NB4 (cell line): ENCODE data around the gene VGLL4.

Source experiments
- DNase-seq: peaks from one replicate; pipeline ENCODE4 v3.0.0; 2010; ENCODE audit warnings: low read depth
- H3K4me3 ChIP-seq: one replicate; pipeline ENCODE4 v1.5.1; 2011; ENCODE audit warnings: mild to moderate bottlenecking, low read depth, low read length, moderate library complexity
- CTCF ChIP-seq: IDR thresholded peaks from one replicate; pipeline ENCODE4 v1.5.1; 2012; ENCODE audit warnings: low read depth, low read length
- MAX ChIP-seq: IDR thresholded peaks from 2 replicates; pipeline ENCODE4 v1.6.1; 2011; ENCODE audit warnings: low read depth, low read length
- MYC ChIP-seq: IDR thresholded peaks from 2 replicates; pipeline ENCODE4 v1.6.1; 2011; ENCODE audit warnings: low read depth, low read length
- POLR2A ChIP-seq: IDR thresholded peaks from 2 replicates; pipeline ENCODE4 v1.6.1; 2011; ENCODE audit warnings: mild to moderate bottlenecking; ENCODE audit not compliant: insufficient read length; ENCODE audit errors: extremely low read depth

VGLL4 gene

GRCh38 chr3:11538581-11538980 lies 105.1 kb downstream of the VGLL4 start:
- no peak for DNase-seq
- TF ChIP-seq CTCF = no peak
- TF ChIP-seq MAX = no peak
- no peak for TF ChIP-seq POLR2A
- no peak for TF ChIP-seq MYC
- no peak overlapping the region for H3K4me3 ChIP-seq

GRCh38 chr3:11536936-11537612 lies 106.6 kb downstream of the VGLL4 start:
- TF ChIP-seq MYC (no peak), MAX (no peak), CTCF (no peak), POLR2A (no peak)
- DNase-seq = no peak

GRCh38 chr3:11536132-11536935 lies 107.4 kb downstream of the VGLL4 start:
- TF ChIP-seq POLR2A (no peak), CTCF (no peak), MYC (no peak), MAX (no peak)
- no peak for DNase-seq
- no peak overlapping the region for H3K4me3 ChIP-seq

More at GRCh38 chr3:11536936-11537612, 106.6 kb downstream of the VGLL4 start:
- H3K4me3 ChIP-seq = no peak overlapping the region

- H3K4me3 ChIP-seq = no peak overlapping the region
- DNase-seq = no peak
- TF ChIP-seq CTCF = no peak
- no peak for TF ChIP-seq MYC
- no peak for TF ChIP-seq MAX
- TF ChIP-seq POLR2A = no peak
These were observed 108.3 kb downstream of the VGLL4 start for GRCh38 chr3:11535243-11535960.

GRCh38 chr3:11534793-11535101 lies 109.0 kb downstream of the VGLL4 start:
- no peak for DNase-seq
- TF ChIP-seq MAX (no peak), CTCF (no peak), MYC (no peak), POLR2A (no peak)
- no peak overlapping the region for H3K4me3 ChIP-seq
